SU-DHL-6 (cell line): Measurements from ENCODE around the gene ZBTB32.
"Not testable (repeated sequence)": the region's sequence is repeated elsewhere in the genome, so short reads cannot be mapped to it uniquely, and the experiment has no call there.

Experiments
- CTCF ChIP-seq: fragments of 200-600 bp; sonication (generic); IDR thresholded peaks from one replicate; pipeline ENCODE4 v1.5.1; 2017; ENCODE audit warnings: antibody characterized with exemption, mild to moderate bottlenecking, low read length, moderate library complexity; ENCODE audit not compliant: insufficient read depth, poor library complexity, severe bottlenecking
- EZH2phosphoT487 ChIP-seq: fragments of 200-600 bp; sonication (generic), shearing (Covaris generic); conservative IDR thresholded peaks from 2 replicates; pipeline ENCODE4 v1.6.1; 2018; ENCODE audit warnings: mild to moderate bottlenecking, antibody characterized with exemption, low read length, moderate library complexity, mixed read lengths

GRCh38 chr19:35724132-35724531 lies 19.8 kb downstream of the ZBTB32 start:
- not testable (repeated sequence) for TF ChIP-seq CTCF, EZH2phosphoT487
